Tibial artery (tissue), 4 donors: ENCODE results near the gene EPO.
"Not testable (repeated sequence)": the region's sequence is repeated elsewhere in the genome, so short reads cannot be mapped to it uniquely, and the experiment has no call there.

Source experiments
- DNase-seq, 2 donors: peaks; one replicate each; pipeline ENCODE4 v3.0.0-alpha.2; 2019
- H3K27ac ChIP-seq, 2 donors: fragments of 200-600 bp; sonication (generic) in 1 of 2; 1 replicate in 1 of 2; 2 replicates in 1 of 2; pipeline ENCODE4 v1.5.1; 2018 to 2019; ENCODE audit warnings: mild to moderate bottlenecking in 1 of 2
- H3K27me3 ChIP-seq, 2 donors: fragments of 200-600 bp; sonication (generic) in 1 of 2; one replicate each; pipeline versions ENCODE4 v1.5.1 to v1.6.0; 2016 to 2019
- H3K36me3 ChIP-seq, 3 donors: fragments of 200-600 bp; sonication (generic) in 2 of 3; one replicate each; pipeline ENCODE4 v1.5.1; 2016 to 2019; ENCODE audit warnings: mild to moderate bottlenecking in 2 of 3
- H3K4me1 ChIP-seq, 4 donors: fragments of 200-600 bp; sonication (generic) in 2 of 4; 1 replicate in 3 of 4; 2 replicates in 1 of 4; pipeline ENCODE4 v1.5.1; 2016 to 2019
- H3K4me3 ChIP-seq, 2 donors: fragments of 200-600 bp; sonication (generic) in 1 of 2; 1 replicate in 1 of 2; 2 replicates in 1 of 2; pipeline ENCODE4 v1.5.1; 2018 to 2019; ENCODE audit warnings: mild to moderate bottlenecking in 2 of 2
- H3K9me3 ChIP-seq, 3 donors: fragments of 200-600 bp; sonication (generic) in 1 of 3; one replicate each; pipeline ENCODE4 v1.5.1; 2016 to 2019
- intact Hi-C: fragments of 100-400 bp; cut with DNase I; formaldehyde crosslinking; loops from one replicate; pipeline ENCODE4 v1.15.0; 2023; ENCODE audit warnings: low total_unique reads
- TF ChIP-seq, protein P1 (sequence below), 2 experiments: fragments of 200-600 bp in 1 of 2; fragments of 450-650 bp in 1 of 2; IDR thresholded peaks; one replicate each; pipeline ENCODE4 v1.5.1; 2017 to 2019; ENCODE audit warnings: antibody characterized with exemption in 2 of 2, mild to moderate bottlenecking in 1 of 2, moderate library complexity in 1 of 2

Gene EPO

DNA sequence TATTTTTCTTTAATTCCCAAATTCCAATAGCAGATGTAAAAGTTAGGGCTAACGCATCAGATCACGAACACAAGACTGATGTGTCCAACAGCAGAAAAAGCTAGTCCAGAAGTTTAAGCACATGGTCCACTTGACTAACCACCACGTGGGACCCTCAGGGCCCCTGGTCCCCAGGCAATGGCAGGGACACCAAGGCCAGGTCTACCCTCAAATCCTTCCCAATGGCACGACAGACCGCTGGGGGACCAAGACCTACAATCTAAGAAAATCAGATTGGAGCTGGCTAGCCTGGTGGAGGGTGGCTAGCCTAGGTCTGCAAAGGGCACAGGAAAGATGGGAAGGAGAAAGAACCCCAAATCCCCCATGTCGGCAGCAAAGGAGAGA lies 27.7 kb upstream of the EPO start:
- no peaks in the 10 kb centered on the region for H3K9me3 ChIP-seq
- TF ChIP-seq, protein P1, sequence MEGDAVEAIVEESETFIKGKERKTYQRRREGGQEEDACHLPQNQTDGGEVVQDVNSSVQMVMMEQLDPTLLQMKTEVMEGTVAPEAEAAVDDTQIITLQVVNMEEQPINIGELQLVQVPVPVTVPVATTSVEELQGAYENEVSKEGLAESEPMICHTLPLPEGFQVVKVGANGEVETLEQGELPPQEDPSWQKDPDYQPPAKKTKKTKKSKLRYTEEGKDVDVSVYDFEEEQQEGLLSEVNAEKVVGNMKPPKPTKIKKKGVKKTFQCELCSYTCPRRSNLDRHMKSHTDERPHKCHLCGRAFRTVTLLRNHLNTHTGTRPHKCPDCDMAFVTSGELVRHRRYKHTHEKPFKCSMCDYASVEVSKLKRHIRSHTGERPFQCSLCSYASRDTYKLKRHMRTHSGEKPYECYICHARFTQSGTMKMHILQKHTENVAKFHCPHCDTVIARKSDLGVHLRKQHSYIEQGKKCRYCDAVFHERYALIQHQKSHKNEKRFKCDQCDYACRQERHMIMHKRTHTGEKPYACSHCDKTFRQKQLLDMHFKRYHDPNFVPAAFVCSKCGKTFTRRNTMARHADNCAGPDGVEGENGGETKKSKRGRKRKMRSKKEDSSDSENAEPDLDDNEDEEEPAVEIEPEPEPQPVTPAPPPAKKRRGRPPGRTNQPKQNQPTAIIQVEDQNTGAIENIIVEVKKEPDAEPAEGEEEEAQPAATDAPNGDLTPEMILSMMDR (IDR thresholded peaks at IDR 0.05): no peak
- peak overlapping the region; percentile 82 to 97 for H3K4me3 ChIP-seq
- no peak for DNase-seq
- peaks cover 0 to 56% (median 46%) of the 10 kb centered on the region in 4 donors for H3K4me1 ChIP-seq
- H3K27me3 ChIP-seq: no peaks in the 10 kb centered on the region
- H3K36me3 ChIP-seq: peaks cover 6 to 21% (median 20%) of the 10 kb centered on the region in 3 donors
- H3K27ac ChIP-seq: peak overlapping the region in 1 of 2 donors; percentile 79
- intact Hi-C loops: loop anchor here (5.0 kb wide), 2 partner anchors 130 to 210 kb away; partner anchors contain the start of gene NYAP1

GRCh38 chr7:100693312-100694097 lies 26.8 kb upstream of the EPO start:
- peak overlapping the region; percentile 82 to 97 for H3K4me3 ChIP-seq
- no peaks in the 10 kb centered on the region for H3K27me3 ChIP-seq
- peaks cover 0 to 11% (median 11%) of the 10 kb centered on the region in 3 donors for H3K36me3 ChIP-seq
- no peaks in the 10 kb centered on the region for H3K9me3 ChIP-seq
- intact Hi-C loops: loop anchor here (5.0 kb wide), 2 partner anchors 131 to 211 kb away; partner anchors contain the start of gene NYAP1
- DNase-seq: no peak
- peak overlapping the region; percentile 79 to 80 for H3K27ac ChIP-seq
- H3K4me1 ChIP-seq: peaks cover 0 to 49% (median 41%) of the 10 kb centered on the region in 4 donors
- TF ChIP-seq, protein P1 (IDR thresholded peaks at IDR 0.05): no peak

GRCh38 chr7:100694098-100694745 lies 26.0 kb upstream of the EPO start, which contains the start of gene GIGYF1:
GIGYF1 (minus strand) TSS chr7:100694250; CDS start chr7:100688238, 6,012 bp downstream.
- Histone ChIP-seq H3K27ac (peak within 1 kb of the TSS; percentile 79 to 80), H3K27me3 (no peaks in the 10 kb centered on the region), H3K4me3 (peak within 1 kb of the TSS; percentile 82 to 97), H3K4me1 (peaks cover 0 to 45% (median 37%) of the 10 kb centered on the region in 4 donors), H3K9me3 (no peaks in the 10 kb centered on the region), H3K36me3 (peaks cover 0 to 5% (median 4%) of the 10 kb centered on the region in 3 donors)
- intact Hi-C loops: loop anchor here (5.0 kb wide), 2 partner anchors 132 to 212 kb away; partner anchors contain the start of gene NYAP1
- DNase-seq: peak; percentile 70 to 84
- TF ChIP-seq, protein P1 (IDR thresholded peaks at IDR 0.05): no peak

DNA sequence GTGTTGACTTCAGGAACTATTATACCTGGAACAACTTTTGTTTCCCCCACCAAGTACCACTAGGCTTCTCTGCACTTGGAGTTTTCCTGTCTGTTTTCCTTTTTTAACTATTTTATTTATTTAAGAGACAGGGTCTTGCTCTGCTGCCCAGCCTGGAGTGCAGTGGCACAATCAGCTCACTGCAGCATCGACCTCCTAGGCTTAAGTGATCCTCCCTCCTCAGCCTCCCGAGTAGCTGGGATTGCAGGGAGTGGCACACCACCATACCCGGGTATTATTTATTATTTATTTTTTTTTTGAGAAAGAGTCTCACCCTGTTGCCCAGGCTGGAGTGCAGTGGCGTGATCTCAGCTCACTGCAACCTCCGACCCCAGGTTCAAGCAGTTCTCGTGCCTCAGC lies 24.1 kb upstream of the EPO start:
- DNase-seq: no peak
- no peaks in the 10 kb centered on the region for H3K36me3 ChIP-seq
- H3K27me3 ChIP-seq: peaks cover 0 to 5% of the 10 kb centered on the region in 2 donors
- no peak overlapping the region for H3K27ac ChIP-seq
- H3K4me1 ChIP-seq: peaks cover 0 to 26% (median 19%) of the 10 kb centered on the region in 4 donors
- H3K9me3 ChIP-seq: no peaks in the 10 kb centered on the region
- intact Hi-C loops: no loop called here
- TF ChIP-seq, protein P1 (IDR thresholded peaks at IDR 0.05): no peak
- no peak overlapping the region for H3K4me3 ChIP-seq

GRCh38 chr7:100699018-100699417 lies 21.2 kb upstream of the EPO start:
- Histone ChIP-seq H3K9me3 (no peaks in the 10 kb centered on the region), H3K4me3 (no peak overlapping the region), H3K27ac (no peak overlapping the region), H3K27me3 (peaks cover 0 to 5% of the 10 kb centered on the region in 2 donors), H3K4me1 (peaks cover 0 to 6% (median 0%) of the 10 kb centered on the region in 4 donors), H3K36me3 (no peaks in the 10 kb centered on the region)
- TF ChIP-seq, protein P1 (IDR thresholded peaks at IDR 0.05): no peak
- DNase-seq: no peak
- intact Hi-C loops: no loop called here

- H3K36me3 ChIP-seq, H3K4me3 ChIP-seq, DNase-seq, intact Hi-C loops, H3K27ac ChIP-seq, H3K4me1 ChIP-seq, H3K27me3 ChIP-seq, H3K9me3 ChIP-seq: not testable (repeated sequence)
Observed at GRCh38 chr7:100701089-100701488, 19.2 kb upstream of the EPO start.
